ENCODE data around the gene ACVR1.

GRCh38 chr2:157918319-157918718, 42.2 kb upstream of the ACVR1 start:
- TF ChIP-seq EZH2 (IDR thresholded peaks at IDR 0.05; ENCODE audit: borderline replicate concordance, low read depth, low read length, poor library complexity, severe bottlenecking) (no peak), CTCF (conservative IDR thresholded peaks at IDR 0.05; ENCODE audit: low read depth, low read length) (no peak)
